ENCODE results near the gene DOK5. TPM values are rescaled to one million over a fixed set of nuclear protein-coding genes. Genes with fewer than 3 reads are reported as not detected.

The DOK5 gene
- total RNA-seq, 1 experiment from 2014 or later, result not detected

GRCh38 chr20:54514028-54514607 lies 38.7 kb downstream of the DOK5 start:
- no peak for DNase-seq (ENCODE audit: low read depth)

DNA sequence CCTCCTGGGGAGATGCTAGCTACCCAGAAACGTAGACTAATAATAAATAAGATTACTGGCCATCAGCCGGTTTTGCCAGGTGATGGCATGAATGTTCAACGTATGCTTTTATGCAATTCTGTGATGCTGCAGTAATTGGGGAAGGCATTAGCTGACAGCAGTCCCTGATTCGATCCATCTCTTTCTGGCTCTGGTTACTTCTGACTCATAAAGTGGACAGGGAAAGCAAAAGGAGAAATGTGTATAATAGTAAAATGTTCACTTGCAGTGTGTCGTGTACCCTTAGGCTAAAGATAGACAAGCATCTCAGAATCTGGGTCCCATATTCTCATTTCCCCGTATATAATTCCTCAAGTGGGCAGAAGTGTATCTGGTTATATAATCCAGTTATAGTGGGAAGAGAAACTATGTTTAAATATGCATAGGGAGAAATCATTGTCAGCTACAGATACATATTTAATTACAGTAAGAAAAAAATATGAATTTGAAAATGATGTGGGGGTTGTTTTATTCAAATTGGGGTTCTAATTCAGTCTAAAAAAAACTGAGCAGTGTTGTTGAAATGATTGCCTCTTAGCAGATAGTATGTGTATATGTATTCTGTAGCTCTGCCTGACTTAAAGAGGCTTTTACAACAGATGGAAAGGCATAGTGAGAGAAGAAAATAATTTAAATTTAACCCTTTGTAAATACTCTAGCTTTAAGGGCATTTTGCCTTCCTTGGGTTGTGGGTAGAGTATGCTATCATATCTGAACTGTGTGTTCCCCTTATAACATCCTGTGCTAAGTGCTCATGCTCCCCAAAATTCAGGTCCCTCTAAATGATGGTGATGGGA lies 40.6 kb downstream of the DOK5 start:
- DNase-seq (ENCODE audit: low read depth), result no peak

- no peak for DNase-seq (ENCODE audit: low read depth)
Measured at GRCh38 chr20:54517241-54517975, 42.0 kb downstream of the DOK5 start.

DNA sequence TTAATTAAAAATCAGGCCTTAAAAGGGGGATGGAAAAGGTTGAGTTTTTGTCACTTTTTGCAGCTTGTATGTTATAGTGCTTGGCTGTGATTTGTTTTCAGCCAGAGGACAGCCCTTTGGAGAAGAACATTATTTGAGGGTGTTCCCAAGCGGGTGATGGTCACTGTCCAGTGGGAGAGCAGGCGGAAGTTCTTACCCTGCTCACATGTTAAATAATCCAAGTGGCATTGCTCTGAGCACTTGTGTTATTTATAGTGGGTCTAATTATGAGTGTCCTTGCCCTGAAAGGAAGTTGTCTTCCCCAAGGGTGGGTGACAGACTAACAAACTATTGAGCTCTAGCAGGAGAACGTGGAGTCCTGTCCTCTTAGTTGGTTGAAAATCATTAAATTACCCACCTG lies 49.5 kb downstream of the DOK5 start:
- no peak for DNase-seq (ENCODE audit: low read depth)

- no peak for DNase-seq (ENCODE audit: low read depth)
Measured at GRCh38 chr20:54525916-54526590, 50.7 kb downstream of the DOK5 start.

DNA sequence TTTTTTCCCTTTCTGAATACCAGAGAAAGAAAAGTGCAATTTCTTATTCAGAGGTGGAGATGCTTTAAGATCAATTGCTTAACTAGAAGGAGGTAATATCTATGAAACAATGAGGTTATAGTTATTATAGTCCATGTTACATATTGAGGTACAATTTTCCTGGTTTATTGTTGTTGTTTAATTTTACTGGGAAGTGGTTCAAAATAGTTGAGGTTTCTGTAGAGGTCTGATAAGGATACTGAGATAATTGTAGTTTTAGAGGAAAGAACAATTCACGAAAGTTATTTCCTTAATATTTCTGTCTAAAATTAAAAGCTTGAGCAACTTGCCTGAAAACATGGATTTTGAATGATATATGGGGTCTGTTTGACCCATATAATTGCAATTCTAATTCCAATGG lies 51.4 kb downstream of the DOK5 start:
- no peak for DNase-seq (ENCODE audit: low read depth)

- no peak for DNase-seq (ENCODE audit: low read depth)
Measured at GRCh38 chr20:54532573-54532972, 57.2 kb downstream of the DOK5 start.

DNA sequence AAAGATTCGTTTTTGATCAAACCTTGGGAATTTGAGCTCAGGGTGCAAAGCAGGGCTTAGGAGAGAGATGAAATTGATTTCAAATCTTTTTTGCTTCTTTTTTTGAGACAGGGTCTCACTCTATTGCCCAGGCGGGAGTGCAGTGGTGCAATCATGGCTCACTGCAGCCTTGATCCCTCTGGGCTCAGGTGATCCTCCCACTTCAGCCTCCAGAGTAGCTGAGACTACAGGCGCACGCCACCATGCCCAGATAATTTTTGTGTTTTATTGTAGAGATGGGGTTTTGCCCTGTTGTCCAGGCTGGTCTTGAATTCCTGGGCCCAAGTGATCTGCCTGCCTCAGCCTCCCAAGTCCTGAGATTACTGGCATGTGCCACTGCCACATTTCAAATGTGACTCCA lies 58.7 kb downstream of the DOK5 start:
- no peak for DNase-seq (ENCODE audit: low read depth)

DNA sequence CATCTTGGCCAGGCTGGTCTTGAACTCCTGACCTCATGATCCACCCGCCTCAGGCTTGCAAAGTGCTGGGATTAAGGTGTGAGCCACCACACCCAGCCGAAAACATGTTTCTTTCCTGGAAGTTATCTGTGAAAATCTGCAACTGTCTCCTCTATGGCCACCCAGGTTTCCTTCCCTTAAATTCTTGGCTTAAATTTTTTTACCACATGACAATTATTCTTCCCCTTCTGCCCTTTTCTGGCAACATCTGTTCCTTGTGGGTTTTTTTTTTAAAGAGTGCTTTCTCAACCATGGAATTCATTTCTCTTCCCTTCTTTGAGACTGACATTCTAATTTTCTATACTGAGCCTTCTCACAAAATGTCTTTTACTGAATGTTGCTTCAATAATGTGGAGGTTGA lies 59.6 kb downstream of the DOK5 start:
- DNase-seq (ENCODE audit: low read depth), result no peak

DNA sequence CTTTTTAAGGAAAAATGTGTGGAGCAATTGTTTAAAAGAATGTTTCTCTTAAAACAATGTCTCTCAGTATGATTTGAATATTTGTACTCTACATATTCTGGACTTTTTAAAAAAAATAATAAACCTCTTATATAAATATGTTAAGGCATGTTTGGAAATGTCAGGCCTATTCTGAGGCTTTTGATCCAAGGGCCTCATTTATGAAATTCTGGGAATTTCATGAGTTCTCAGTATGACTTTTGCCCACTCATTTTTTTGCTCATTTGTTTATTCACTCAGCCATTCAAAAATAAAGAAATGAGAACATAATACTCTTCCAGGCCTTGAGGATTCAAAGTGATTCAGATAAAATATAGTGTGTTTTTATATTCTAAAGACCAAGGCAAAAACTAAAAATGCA lies 60.4 kb downstream of the DOK5 start:
- DNase-seq (ENCODE audit: low read depth), result no peak

DNA sequence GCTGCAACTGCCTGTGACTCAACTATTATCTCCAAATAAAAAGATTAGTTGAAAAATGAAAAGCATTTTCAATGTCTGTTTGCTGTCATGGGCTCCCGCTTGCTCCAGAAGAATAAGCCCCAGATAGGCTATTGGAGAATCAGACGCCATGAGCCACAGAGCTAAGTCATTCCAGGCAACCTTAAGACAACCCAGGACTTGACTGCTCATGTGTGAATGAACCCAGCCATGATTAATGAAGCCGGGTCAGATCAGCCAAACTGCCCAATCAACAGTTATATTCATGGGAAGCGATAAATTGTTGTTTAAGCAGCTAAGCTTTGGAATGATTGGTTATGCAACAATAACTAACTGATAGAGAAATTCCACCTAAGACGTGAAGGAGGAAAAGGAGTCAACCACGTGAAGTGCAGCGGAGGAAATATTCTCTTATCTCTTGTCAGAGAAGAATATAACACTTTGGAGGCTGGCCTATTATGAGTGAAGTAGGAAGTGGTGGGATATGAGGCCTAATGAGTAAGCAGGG lies 64.2 kb downstream of the DOK5 start:
- no peak for DNase-seq (ENCODE audit: low read depth)

DNA sequence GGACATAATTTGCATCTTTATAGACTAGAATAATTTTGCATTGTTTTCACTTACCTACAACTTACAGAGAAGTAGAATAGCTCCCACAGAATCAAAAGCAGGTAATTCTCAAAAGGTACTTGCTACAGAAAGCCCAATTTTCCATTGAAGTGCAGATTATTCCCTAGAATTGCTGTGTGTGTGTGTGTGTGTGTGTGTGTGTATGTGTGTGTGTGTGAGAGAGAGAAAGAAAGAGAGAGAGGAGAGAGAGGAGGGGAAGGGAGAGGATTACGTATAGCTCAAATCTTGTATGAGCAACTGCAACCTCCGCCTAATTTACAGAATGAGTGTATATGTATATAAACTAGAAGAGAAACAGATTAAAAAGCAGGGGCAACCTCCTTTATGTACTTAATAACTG lies 68.0 kb downstream of the DOK5 start:
- DNase-seq (ENCODE audit: low read depth), result no peak

GRCh38 chr20:54545676-54546358 lies 70.4 kb downstream of the DOK5 start:
- no peak for DNase-seq (ENCODE audit: low read depth)

- no peak for DNase-seq (ENCODE audit: low read depth)
Measured at GRCh38 chr20:54548849-54549248, 73.5 kb downstream of the DOK5 start.

GRCh38 chr20:54549658-54550326 lies 74.4 kb downstream of the DOK5 start:
- no peak for DNase-seq (ENCODE audit: low read depth)

DNA sequence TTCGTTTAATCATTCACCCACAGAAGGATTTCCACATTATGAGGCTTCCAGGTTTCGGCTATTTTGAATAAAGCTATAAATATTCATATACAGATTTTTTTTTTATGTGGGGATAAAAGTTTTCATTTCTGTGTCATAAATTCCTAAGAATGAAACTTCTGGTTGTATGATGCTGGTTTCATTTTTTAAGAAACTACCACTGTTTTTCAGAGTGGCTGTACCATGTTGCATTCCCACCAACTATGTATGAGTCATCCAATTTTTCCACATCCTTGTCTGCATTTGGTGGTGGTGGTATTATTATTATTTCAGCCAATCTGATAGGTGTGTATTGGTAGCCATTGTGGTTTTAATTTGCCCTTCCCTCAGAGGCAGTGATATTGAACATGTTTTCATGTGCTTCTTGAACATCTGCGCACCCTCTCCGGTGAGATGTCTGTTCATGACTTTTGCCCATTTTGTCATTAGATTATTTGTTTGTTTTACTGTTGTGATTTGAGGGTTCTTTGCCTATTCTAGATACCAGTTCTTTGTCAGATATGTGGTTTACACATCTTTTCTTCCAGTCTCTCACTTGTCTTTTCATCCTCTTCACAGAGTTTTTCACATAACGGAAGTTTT lies 75.5 kb downstream of the DOK5 start:
- DNase-seq (ENCODE audit: low read depth), result no peak

- DNase-seq (ENCODE audit: low read depth), result no peak
Measured at GRCh38 chr20:54554006-54554405, 78.6 kb downstream of the DOK5 start.

DNA sequence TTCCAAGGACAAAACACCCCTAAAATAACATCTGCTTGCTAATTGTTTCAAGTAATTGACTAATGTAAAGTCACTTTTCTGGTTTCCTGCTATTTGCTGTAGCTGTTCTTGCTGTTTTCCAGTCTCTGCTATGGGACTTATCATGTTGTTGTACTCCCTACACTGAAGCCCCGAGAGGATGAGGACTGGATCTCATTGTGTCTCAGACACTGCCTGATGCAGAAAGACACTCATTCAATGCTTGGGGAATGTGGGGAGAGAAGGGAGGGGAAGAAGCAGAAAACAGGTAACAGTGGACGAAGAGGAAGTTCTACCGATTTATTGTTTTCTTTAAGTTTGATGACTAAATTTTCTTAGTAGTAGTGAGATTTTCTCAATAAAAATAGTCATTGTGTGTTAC lies 79.8 kb downstream of the DOK5 start:
- DNase-seq (ENCODE audit: low read depth), result no peak

GRCh38 chr20:54556406-54556805 lies 81.0 kb downstream of the DOK5 start:
- DNase-seq (ENCODE audit: low read depth), result no peak

DNA sequence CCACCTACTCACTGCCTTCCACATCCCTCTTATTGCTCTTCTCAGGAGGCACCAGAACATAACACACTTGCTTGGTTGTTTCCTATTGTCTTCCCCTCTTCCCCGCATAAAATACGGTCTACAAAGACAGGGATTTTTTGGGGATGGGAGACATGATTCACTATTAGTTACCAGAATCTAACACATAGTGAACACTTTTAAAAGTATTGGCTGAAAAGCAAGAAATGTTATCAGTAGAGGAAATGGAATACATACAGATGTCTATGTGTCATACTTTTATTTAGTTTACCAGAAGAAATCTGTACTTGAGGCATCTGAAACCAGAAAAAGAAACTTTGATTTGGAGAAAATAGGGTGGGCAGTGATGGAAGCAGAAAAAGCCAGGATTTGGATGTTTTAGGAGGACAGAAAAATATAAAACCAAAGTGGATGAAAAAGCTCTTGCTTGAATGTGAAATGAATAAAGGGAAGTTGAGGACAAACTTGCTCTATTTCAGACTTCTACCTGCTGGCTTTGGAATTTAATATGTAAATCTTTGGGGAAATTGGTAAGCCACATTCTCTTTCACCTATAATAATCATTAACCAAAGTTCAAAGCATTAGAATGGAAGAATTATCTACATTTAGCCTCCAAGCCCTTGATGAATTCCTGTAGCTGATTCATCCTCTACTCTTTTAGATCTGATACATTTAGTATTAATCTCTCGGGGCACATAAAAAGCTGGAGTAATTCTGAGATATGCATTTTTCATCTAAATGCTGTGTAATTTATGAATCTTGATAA lies 82.6 kb downstream of the DOK5 start:
- DNase-seq (ENCODE audit: low read depth), result no peak

Measured in RPMI7951 (cell line).